GM12801 (cell line): ENCODE data around the gene RIT2.

ENCODE experiments used
- TF ChIP-seq, protein P1 (sequence below): IDR thresholded peaks from one replicate; pipeline ENCODE4 v1.5.1; 2011; ENCODE audit warnings: control low read depth; ENCODE audit not compliant: insufficient read length; ENCODE audit errors: extremely low read depth

The RIT2 gene

DNA sequence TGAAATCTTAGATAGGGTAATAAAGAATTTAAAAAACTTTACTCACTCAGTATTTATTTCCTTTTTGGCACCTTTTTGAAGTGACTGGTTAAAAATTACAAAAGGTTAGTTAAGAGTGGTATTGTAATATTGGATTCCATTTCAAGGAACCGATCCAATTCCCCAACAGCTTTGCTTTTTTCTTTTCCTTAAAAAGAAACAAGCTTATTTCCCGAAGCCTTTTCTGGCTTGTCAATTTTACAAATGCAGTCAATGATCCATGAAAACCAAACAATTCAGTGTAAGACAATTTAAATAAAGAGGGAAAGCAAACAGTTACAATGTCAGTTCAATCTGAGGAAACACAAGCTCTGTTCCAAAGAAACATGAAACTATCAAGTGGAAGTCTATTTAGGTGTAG is 200.2 kb downstream of the RIT2 start:
- TF ChIP-seq, protein P1, sequence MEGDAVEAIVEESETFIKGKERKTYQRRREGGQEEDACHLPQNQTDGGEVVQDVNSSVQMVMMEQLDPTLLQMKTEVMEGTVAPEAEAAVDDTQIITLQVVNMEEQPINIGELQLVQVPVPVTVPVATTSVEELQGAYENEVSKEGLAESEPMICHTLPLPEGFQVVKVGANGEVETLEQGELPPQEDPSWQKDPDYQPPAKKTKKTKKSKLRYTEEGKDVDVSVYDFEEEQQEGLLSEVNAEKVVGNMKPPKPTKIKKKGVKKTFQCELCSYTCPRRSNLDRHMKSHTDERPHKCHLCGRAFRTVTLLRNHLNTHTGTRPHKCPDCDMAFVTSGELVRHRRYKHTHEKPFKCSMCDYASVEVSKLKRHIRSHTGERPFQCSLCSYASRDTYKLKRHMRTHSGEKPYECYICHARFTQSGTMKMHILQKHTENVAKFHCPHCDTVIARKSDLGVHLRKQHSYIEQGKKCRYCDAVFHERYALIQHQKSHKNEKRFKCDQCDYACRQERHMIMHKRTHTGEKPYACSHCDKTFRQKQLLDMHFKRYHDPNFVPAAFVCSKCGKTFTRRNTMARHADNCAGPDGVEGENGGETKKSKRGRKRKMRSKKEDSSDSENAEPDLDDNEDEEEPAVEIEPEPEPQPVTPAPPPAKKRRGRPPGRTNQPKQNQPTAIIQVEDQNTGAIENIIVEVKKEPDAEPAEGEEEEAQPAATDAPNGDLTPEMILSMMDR: no peak

DNA sequence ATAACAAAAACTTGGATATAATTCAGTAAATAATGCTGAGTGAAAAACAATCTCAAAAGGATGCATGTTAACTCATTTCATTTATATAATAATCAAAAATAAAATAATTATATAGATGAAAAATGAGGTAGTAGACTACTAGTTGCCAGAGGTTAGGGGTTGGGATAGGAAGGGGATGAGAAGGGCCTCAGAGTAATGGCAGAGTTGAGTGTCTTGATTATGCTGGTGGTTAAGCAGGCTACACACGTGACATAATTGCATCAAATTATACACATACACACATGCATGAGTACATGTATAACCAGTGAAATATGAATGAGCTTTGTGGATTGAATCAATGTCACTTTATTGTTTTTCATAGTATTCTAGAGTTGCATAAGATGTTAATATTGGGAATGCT is 201.0 kb downstream of the RIT2 start:
- TF ChIP-seq, protein P1: no peak

DNA sequence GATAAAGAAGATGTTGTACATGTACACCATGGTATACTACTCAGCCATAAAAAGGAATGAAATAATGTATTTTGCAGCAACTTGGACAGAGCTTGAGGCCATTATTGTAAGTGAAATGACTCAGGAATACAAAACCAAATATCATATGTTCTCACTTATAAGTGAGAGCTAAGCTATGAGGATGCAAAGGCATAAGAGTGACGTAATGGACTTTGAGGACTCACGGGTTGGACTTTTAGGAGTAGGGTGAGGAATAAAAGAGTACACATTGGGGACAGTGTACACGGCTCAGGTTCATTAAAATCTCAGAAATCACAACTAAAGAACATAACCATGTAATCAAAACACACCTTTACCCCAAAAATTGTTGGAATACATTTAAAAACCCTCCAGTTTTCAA is 206.4 kb downstream of the RIT2 start:
- TF ChIP-seq, protein P1: no peak

DNA sequence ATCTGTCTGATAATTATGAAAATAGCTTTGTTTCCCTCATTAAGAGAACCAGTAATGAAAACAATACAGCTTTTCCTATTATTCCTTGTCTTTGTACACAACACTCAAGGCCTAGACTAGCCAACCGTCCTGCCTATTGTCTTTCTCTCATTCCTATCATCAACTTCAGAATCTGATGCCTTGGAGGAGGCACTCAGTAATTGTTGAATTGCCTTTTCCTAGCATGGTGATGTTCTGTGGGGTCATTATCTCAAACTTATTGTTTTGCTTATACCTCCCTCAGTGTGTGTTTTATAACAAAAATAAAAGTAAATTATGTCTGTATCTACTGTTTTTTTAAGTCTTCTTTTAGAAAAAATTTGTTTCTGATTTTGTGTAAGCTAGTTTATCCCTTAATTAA is 208.7 kb downstream of the RIT2 start:
- TF ChIP-seq, protein P1: no peak

DNA sequence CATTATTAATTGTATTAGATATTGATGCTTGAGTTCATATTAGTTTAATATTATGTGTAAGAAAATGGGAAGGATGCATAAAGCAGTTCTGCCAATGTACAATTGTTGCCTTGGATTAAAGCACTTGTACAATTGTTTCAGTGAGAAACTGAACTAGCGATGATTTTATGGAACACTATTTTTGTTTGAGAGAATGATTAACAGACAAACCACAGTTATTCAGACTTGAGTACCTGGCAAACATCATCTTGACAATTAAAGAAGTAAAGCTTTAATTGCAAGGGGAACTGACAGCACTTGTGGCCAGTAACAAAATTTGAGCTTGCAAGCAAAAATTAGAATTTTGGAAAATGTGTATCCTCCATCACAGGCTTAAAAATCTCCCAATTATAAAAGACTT is 214.3 kb downstream of the RIT2 start:
- TF ChIP-seq, protein P1: no peak

DNA sequence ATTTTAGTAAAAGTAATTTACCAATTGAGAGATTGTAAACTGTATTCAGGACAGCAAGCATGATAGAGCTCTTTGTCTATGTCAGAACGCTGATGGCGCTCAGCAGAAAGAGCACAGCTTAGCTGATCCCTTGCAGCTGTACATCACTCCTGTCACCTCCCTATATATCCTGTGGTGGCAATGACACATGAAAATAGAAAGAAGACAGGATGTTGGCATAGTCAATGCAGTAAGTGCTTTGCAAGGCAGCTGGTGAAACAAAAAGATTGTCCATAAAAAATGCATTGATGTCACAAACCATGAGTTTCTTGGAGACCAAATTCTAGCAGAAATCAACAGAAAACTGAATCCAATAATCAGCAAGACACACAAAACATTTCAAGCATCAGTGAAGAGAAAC is 221.5 kb downstream of the RIT2 start:
- TF ChIP-seq, protein P1: no peak

DNA sequence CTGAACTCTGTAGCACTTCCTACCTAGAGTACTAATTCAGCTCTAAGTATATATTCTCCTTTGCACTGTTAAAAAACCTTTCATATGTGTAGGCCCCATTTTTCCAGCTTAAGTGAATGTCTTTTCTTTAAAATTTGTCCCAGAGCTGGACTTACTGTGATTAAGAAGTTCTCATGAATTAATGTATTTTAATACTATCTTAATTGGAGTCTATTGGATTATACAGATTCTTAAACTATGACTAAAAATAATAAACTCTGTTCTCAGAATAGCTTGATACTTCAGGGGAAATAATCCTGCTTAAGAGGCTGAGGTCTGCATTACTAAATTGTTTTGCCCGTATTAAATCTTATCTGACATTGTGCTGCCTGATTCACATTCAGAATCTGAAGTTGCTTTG is 223.3 kb downstream of the RIT2 start:
- TF ChIP-seq, protein P1: no peak

DNA sequence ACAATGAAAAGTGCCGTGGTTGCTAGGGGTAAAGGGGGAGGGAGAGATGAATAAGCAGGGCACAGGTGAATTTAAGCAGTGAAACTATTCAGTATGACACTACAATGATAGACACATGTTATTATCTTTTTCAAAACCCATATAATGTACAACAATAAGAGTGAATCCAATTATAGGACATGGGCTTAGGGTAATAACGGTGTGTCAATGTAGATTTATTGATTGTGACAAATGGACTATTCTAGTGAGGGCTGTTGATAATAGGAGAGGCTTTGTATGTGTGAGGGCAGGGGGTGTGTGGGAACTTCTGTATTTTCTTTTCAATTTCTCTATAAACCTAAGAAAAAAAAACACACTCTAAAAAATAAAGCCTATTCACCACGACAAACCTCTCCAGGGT is 223.8 kb downstream of the RIT2 start:
- TF ChIP-seq, protein P1: no peak
